Panc1 (cell line): Measurements from ENCODE around the gene PTPN1. TPM values are rescaled to one million over a fixed set of nuclear protein-coding genes. Genes with fewer than 3 reads are reported as not detected.

Experiments used
- ATAC-seq: fragments of 200-7000 bp; cut with Tn5 transposase; 2 replicates; pipeline ENCODE4 v1.9.1; 2020; ENCODE audit warnings: mild to moderate bottlenecking, moderate library complexity
- BruUV-seq: library from RNA; stranded (reverse); fragments of 400-500 nt; replicated peaks from 2 replicates; lab custom pipeline; 2021; lab: Mats Ljungman, UMichigan
- CTCF ChIA-PET: fragments of 300-600 bp; sonication (Branson Sonifier 250); formaldehyde crosslinking; loops from one replicate; lab custom pipeline; 2022; ENCODE audit warnings: antibody characterized with exemption; lab: Charles Lee
- POLR2A ChIA-PET: fragments of 300-600 bp; sonication (Branson Sonifier 250); formaldehyde crosslinking; loops from one replicate; lab custom pipeline; 2022; ENCODE audit warnings: antibody characterized with exemption; lab: Charles Lee
- DNase-seq: peaks from one replicate; pipeline ENCODE4 v3.0.0-alpha.2; 2010; ENCODE audit warnings: low read depth, low spot score
- H3K27ac ChIP-seq: 2 replicates; pipeline ENCODE4 v1.5.1; 2011; ENCODE audit warnings: mild to moderate bottlenecking, low read length, inconsistent platforms
- H3K27me3 ChIP-seq: fragments of 200-500 bp; sonication (Bioruptor generic); 2 replicates; pipeline ENCODE4 v1.6.0; 2014; ENCODE audit warnings: low read length, inconsistent platforms; ENCODE audit not compliant: control insufficient read depth, insufficient read depth
- H3K36me3 ChIP-seq: fragments of 200-500 bp; sonication (Bioruptor generic); 2 replicates; pipeline ENCODE4 v1.5.1; 2014; ENCODE audit warnings: inconsistent platforms, mild to moderate bottlenecking, low read length, moderate library complexity; ENCODE audit not compliant: control insufficient read depth, insufficient read depth
- H3K4me1 ChIP-seq: 2 replicates; pipeline ENCODE4 v1.5.1; 2011; ENCODE audit warnings: inconsistent platforms, mild to moderate bottlenecking, low read length, moderate library complexity; ENCODE audit not compliant: control insufficient read depth, insufficient read depth
- H3K4me3 ChIP-seq, 2 experiments: 2 replicates each; pipeline ENCODE4 v1.5.1; 2011 to 2012; ENCODE audit warnings: low read depth in 2 of 2, low read length in 2 of 2, mild to moderate bottlenecking in 2 of 2, inconsistent platforms in 1 of 2, moderate library complexity in 1 of 2
- H3K9me3 ChIP-seq: fragments of 200-500 bp; sonication (Bioruptor generic); 2 replicates; pipeline ENCODE4 v1.5.1; 2014; ENCODE audit warnings: low read depth, mild to moderate bottlenecking, inconsistent platforms, low read length, moderate library complexity; ENCODE audit not compliant: control insufficient read depth, insufficient read depth
- CTCF ChIP-seq: fragments of 450-650 bp; IDR thresholded peaks from 2 replicates; pipeline ENCODE4 v1.5.1; 2017; ENCODE audit warnings: mild to moderate bottlenecking
- POLR2AphosphoS5 ChIP-seq: IDR thresholded peaks from 2 replicates; pipeline ENCODE4 v1.6.1; 2012; ENCODE audit warnings: mild to moderate bottlenecking, low read depth, low read length, moderate library complexity
- SIN3A ChIP-seq: IDR thresholded peaks from 2 replicates; pipeline ENCODE4 v1.6.1; 2012; ENCODE audit warnings: low read depth, mild to moderate bottlenecking, low read length, moderate library complexity, borderline replicate concordance; ENCODE audit not compliant: insufficient read depth
- TCF7L2 ChIP-seq: IDR thresholded peaks from 2 replicates; pipeline ENCODE4 v1.6.1; 2011; ENCODE audit warnings: mild to moderate bottlenecking, low read depth, low read length, inconsistent platforms
- in situ Hi-C: cut with HindIII; loops from 2 replicates; pipeline ENCODE4 v1.10.0; 2016; ENCODE audit warnings: low sequenced_read_pairs, low pct_unique_long_range_greater_than_20kb
- intact Hi-C: fragments of 100-400 bp; cut with micrococcal nuclease; formaldehyde crosslinking; loops from one replicate; pipeline ENCODE4 v1.10.0; 2022; ENCODE audit not compliant: unreplicated experiment
- total RNA-seq: library from RNA; stranded (reverse); gene quantifications from one replicate; pipeline ENCODE4 v1.2.1, GENCODE V29; 2021; ENCODE audit not compliant: unreplicated experiment
- TF ChIP-seq, protein P1 (sequence below), 2 experiments: IDR thresholded peaks; 2 replicates each; pipeline ENCODE4 v1.6.1; 2011 to 2012; ENCODE audit warnings: low read depth in 2 of 2, control low read depth in 1 of 2, low read length in 1 of 2, mild to moderate bottlenecking in 1 of 2, moderate library complexity in 1 of 2; ENCODE audit not compliant: insufficient read depth in 1 of 2

The PTPN1 gene
- total RNA-seq, 1 experiment from 2014 or later, result 42.2 TPM

DNA sequence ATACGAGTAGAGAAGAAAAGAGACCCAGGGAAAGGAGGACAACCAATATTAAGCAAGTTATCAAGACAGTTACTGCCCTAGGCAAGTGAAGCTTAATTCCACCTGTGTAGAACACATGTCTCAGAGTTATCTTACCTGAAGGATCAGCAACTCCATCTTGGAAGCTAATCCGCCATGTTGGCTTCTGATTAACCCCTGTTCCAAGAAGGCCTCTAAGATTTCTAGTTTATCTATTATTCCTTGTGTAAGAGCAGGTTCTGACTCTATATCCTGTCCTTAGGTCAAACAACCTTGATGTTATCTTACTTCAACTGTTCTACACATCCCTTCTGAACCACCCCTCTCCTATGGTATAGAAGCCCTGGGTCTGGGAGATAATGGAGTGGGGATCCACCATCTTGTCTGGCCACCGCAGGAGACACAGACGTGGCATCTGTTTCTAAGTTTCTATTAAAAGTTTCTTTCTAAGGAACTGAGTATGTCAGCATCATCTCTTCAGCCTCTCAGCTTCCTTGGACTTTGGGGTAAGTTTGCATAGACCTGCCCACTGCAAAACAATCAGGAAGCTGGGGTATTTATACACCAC, 27.7 kb upstream of the PTPN1 start:
- H3K9me3 ChIP-seq, result no peaks in the 10 kb centered on the region
- in situ Hi-C loops, result loop anchor here (10.0 kb wide), 1 partner anchor 158 kb away; no protein-coding TSS in a partner anchor
- intact Hi-C loops, result loop anchor here (5.0 kb wide), 1 partner anchor 90 kb away; no protein-coding TSS in a partner anchor
- no peak for ATAC-seq
- H3K4me1 ChIP-seq, result no peaks in the 10 kb centered on the region
- TSS peak; percentile 88 for BruUV-seq
- H3K4me3 ChIP-seq, result no peak overlapping the region
- no peak for DNase-seq
- H3K27ac ChIP-seq, result peak overlapping the region; percentile 90; the same call in 1 of the 2 replicates
- TF ChIP-seq CTCF (no peak), TCF7L2 (no peak), SIN3A (no peak), POLR2AphosphoS5 (no peak)
- TF ChIP-seq, protein P1, sequence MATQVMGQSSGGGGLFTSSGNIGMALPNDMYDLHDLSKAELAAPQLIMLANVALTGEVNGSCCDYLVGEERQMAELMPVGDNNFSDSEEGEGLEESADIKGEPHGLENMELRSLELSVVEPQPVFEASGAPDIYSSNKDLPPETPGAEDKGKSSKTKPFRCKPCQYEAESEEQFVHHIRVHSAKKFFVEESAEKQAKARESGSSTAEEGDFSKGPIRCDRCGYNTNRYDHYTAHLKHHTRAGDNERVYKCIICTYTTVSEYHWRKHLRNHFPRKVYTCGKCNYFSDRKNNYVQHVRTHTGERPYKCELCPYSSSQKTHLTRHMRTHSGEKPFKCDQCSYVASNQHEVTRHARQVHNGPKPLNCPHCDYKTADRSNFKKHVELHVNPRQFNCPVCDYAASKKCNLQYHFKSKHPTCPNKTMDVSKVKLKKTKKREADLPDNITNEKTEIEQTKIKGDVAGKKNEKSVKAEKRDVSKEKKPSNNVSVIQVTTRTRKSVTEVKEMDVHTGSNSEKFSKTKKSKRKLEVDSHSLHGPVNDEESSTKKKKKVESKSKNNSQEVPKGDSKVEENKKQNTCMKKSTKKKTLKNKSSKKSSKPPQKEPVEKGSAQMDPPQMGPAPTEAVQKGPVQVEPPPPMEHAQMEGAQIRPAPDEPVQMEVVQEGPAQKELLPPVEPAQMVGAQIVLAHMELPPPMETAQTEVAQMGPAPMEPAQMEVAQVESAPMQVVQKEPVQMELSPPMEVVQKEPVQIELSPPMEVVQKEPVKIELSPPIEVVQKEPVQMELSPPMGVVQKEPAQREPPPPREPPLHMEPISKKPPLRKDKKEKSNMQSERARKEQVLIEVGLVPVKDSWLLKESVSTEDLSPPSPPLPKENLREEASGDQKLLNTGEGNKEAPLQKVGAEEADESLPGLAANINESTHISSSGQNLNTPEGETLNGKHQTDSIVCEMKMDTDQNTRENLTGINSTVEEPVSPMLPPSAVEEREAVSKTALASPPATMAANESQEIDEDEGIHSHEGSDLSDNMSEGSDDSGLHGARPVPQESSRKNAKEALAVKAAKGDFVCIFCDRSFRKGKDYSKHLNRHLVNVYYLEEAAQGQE (IDR thresholded peaks at IDR 0.05; ENCODE audit: insufficient read depth in 1 of 2, low read depth in 2 of 2, low read length in 1 of 2), result no peak
- no peaks in the 10 kb centered on the region for H3K36me3 ChIP-seq
- POLR2A ChIA-PET, result no interaction called here
- CTCF ChIA-PET, result interaction anchor here (0.5 to 0.6 kb wide), 2 partner anchors 303 to 326 kb away, joined by 4 to 6 read pairs; no protein-coding TSS in a partner anchor
- H3K27me3 ChIP-seq, result no peaks in the 10 kb centered on the region

- Histone ChIP-seq H3K4me3 (no peak overlapping the region; a peak in 2 of 4 replicates), H3K36me3 (no peaks in the 10 kb centered on the region), H3K4me1 (no peaks in the 10 kb centered on the region), H3K27me3 (no peaks in the 10 kb centered on the region), H3K27ac (peak overlapping the region; percentile 90), H3K9me3 (no peaks in the 10 kb centered on the region)
- in situ Hi-C loops (loop anchor here (10.0 kb wide), 1 partner anchor 160 kb away; no protein-coding TSS in a partner anchor), intact Hi-C loops (loop anchor here (5.0 kb wide), 1 partner anchor 88 kb away; no protein-coding TSS in a partner anchor)
- TF ChIP-seq CTCF (peak; percentile 52; the same call in 1 of the 2 replicates), TCF7L2 (no peak)
- POLR2A ChIA-PET, result interaction anchor here (0.6 to 0.7 kb wide), 2 partner anchors 29 to 576 kb away, joined by 3 read pairs; no protein-coding TSS in a partner anchor
- DNase-seq, result no peak
- peak; percentile 40; the same call in 1 of the 2 replicates for ATAC-seq
- CTCF ChIA-PET, result interaction anchor here (0.9 kb wide), 1 partner anchor 93 kb away, joined by 4 read pairs; no protein-coding TSS in a partner anchor
- no TSS peak for BruUV-seq
These were observed 25.8 kb upstream of the PTPN1 start for GRCh38 chr20:50484271-50484976.
